ENCODE measurements around the gene RPLP1. TPM values are rescaled to one million over a fixed set of nuclear protein-coding genes. Genes with fewer than 3 reads are reported as not detected.

Gene RPLP1
- total and polyA plus RNA-seq, 9 of the 15 experiments (the other 6 are each of a cell fraction or from before 2014, with no cell fraction given), result 76.3 to 3,053 (median 847) TPM

GRCh38 chr15:69480932-69481331 is 28.3 kb downstream of the RPLP1 start:
- intact Hi-C loops (cut with micrococcal nuclease) (no loop called here), in situ Hi-C loops (cut with MboI) (no loop called here)
- Histone ChIP-seq H3K4me2 (ENCODE audit: insufficient read depth, low read length) (no peak overlapping the region), H3K36me3 (ENCODE audit: control insufficient read depth, insufficient read depth, low read length) (no peaks in the 10 kb centered on the region), H3K9ac (ENCODE audit: insufficient read depth in 1 of 2, low read depth in 2 of 2, low read length in 2 of 2) (no peak overlapping the region), H3K27me3 (ENCODE audit: control insufficient read depth in 2 of 2, insufficient read depth in 2 of 2, low read length in 2 of 2) (peaks cover 0 to 16% of the 10 kb centered on the region in 2 experiments; a peak in 2 of 5 replicates), H3K4me1 (replicated peaks in 1 of 2; ENCODE audit: control insufficient read depth in 2 of 2, insufficient read depth in 2 of 2, low read length in 2 of 2) (no peaks in the 10 kb centered on the region), H3K9me3 (replicated peaks; ENCODE audit: control insufficient read depth, insufficient read depth, low read depth, low read length) (no peaks in the 10 kb centered on the region), H2AFZ (ENCODE audit: low read depth, low read length) (no peak overlapping the region), H3K4me3 (no peak overlapping the region), H3K9me1 (ENCODE audit: control insufficient read depth, insufficient read depth, low read length) (no peaks in the 10 kb centered on the region), H4K20me1 (replicated peaks; ENCODE audit: control insufficient read depth, insufficient read depth, low read length) (no peaks in the 10 kb centered on the region), H3K79me2 (ENCODE audit: control insufficient read depth, insufficient read depth, low read length) (no peaks in the 10 kb centered on the region), H3K27ac (ENCODE audit: extremely low read depth, low read depth, low read length) (no peak overlapping the region)
- no peak for ATAC-seq
- FAIRE-seq, result no peak
- ChIA-PET CTCF (ENCODE audit: low intra/inter-chr PET ratio) (interaction anchor here (0.5 kb wide), 1 partner anchor 1243 kb away, joined by 8 read pairs; no protein-coding TSS in a partner anchor), POLR2A (no interaction called here)
- no TSS peak for BruUV-seq (replicated peaks)
- no peak for DNase-seq (ENCODE audit: extremely low read depth in 1 of 4, low spot score in 3 of 4)
- no peak for TF ChIP-seq ILF3 (IDR thresholded peaks at IDR 0.05; ENCODE audit: borderline replicate concordance)
- 5% methylated on average over 3 of the region's 3 CpGs for WGBS (ENCODE audit: insufficient coverage, low coverage, missing lambda C conversion rate)

- no peak overlapping the region for H2AFZ ChIP-seq (ENCODE audit: low read depth, low read length)
- peaks cover 0 to 16% of the 10 kb centered on the region in 2 experiments; a peak in 3 of 5 replicates for H3K27me3 ChIP-seq (ENCODE audit: control insufficient read depth in 2 of 2, insufficient read depth in 2 of 2, low read length in 2 of 2)
- H3K4me3 ChIP-seq, result no peak overlapping the region
- no peak overlapping the region for H3K27ac ChIP-seq (ENCODE audit: extremely low read depth, low read depth, low read length)
- DNase-seq (ENCODE audit: extremely low read depth in 1 of 4, low spot score in 3 of 4), result no peak
- ATAC-seq, result no peak
- intact Hi-C loops (cut with micrococcal nuclease) (no loop called here), in situ Hi-C loops (cut with MboI) (no loop called here)
- no peaks in the 10 kb centered on the region for H3K79me2 ChIP-seq (ENCODE audit: control insufficient read depth, insufficient read depth, low read length)
- no peaks in the 10 kb centered on the region for H3K4me1 ChIP-seq (replicated peaks in 1 of 2; ENCODE audit: control insufficient read depth in 2 of 2, insufficient read depth in 2 of 2, low read length in 2 of 2)
- H3K4me2 ChIP-seq (ENCODE audit: insufficient read depth, low read length), result no peak overlapping the region
- no peak for TF ChIP-seq NFE2 (IDR thresholded peaks at IDR 0.05; ENCODE audit: low read depth)
- no peak for TF ChIP-seq CCNT2 (IDR thresholded peaks at IDR 0.05; ENCODE audit: borderline replicate concordance, extremely low read depth, insufficient read length, low read depth, low read length)
- ChIA-PET POLR2A (interaction anchor here (0.6 kb wide), 1 partner anchor 8 kb away, joined by 3 read pairs; no protein-coding TSS in a partner anchor), CTCF (ENCODE audit: low intra/inter-chr PET ratio) (no interaction called here)
- BruUV-seq (replicated peaks), result no TSS peak
- H3K9ac ChIP-seq (ENCODE audit: insufficient read depth in 1 of 2, low read depth in 2 of 2, low read length in 2 of 2), result no peak overlapping the region
- 0% methylated on average over 4 of the region's 4 CpGs for whole genome bisulfite sequencing (ENCODE audit: insufficient coverage, low coverage, missing lambda C conversion rate)
- no peak for FAIRE-seq
- no peaks in the 10 kb centered on the region for H3K9me1 ChIP-seq (ENCODE audit: control insufficient read depth, insufficient read depth, low read length)
- no peaks in the 10 kb centered on the region for H3K9me3 ChIP-seq (replicated peaks; ENCODE audit: control insufficient read depth, insufficient read depth, low read depth, low read length)
- no peaks in the 10 kb centered on the region for H3K36me3 ChIP-seq (ENCODE audit: control insufficient read depth, insufficient read depth, low read length)
- H4K20me1 ChIP-seq (replicated peaks; ENCODE audit: control insufficient read depth, insufficient read depth, low read length), result no peaks in the 10 kb centered on the region
Observed at GRCh38 chr15:69482686-69483256, 30.2 kb downstream of the RPLP1 start.

Data from K562 (cell line).